IPS DF 19.7 (cell line): ENCODE data around the gene TMTC2.
"Not testable (repeated sequence)": the region's sequence is repeated elsewhere in the genome, so short reads cannot be mapped to it uniquely, and the experiment has no call there.

Experiments used
- DNase-seq: peaks from one replicate; pipeline ENCODE4 v3.0.0-alpha.2; 2013; ENCODE audit warnings: low read depth, low spot score

The TMTC2 gene

GRCh38 chr12:82839796-82840195, 153.1 kb downstream of the TMTC2 start:
- no peak for DNase-seq

- DNase-seq, result no peak
Measured at GRCh38 chr12:82841487-82841904, 154.8 kb downstream of the TMTC2 start.

GRCh38 chr12:82842480-82842879, 155.8 kb downstream of the TMTC2 start:
- no peak for DNase-seq

GRCh38 chr12:82845076-82845475, 158.4 kb downstream of the TMTC2 start:
- not testable (repeated sequence) for DNase-seq

- no peak for DNase-seq
Measured at GRCh38 chr12:82848845-82849244, 162.1 kb downstream of the TMTC2 start.

GRCh38 chr12:82852529-82852928, 165.8 kb downstream of the TMTC2 start:
- DNase-seq, result no peak

- DNase-seq, result no peak
Measured at GRCh38 chr12:82855872-82856271, 169.2 kb downstream of the TMTC2 start.

- DNase-seq, result no peak
Measured at GRCh38 chr12:82857276-82857675, 170.6 kb downstream of the TMTC2 start.

- DNase-seq, result no peak
Measured at GRCh38 chr12:82857911-82858533, 171.3 kb downstream of the TMTC2 start.

- no peak for DNase-seq
Measured at GRCh38 chr12:82858534-82858917, 171.8 kb downstream of the TMTC2 start.

- DNase-seq, result no peak
Measured at GRCh38 chr12:82862069-82862841, 175.5 kb downstream of the TMTC2 start.

GRCh38 chr12:82862876-82863649, 176.4 kb downstream of the TMTC2 start:
- DNase-seq, result no peak

GRCh38 chr12:82866227-82866775, 179.6 kb downstream of the TMTC2 start:
- no peak for DNase-seq

- DNase-seq, result no peak
Measured at GRCh38 chr12:82866946-82867345, 180.2 kb downstream of the TMTC2 start.

GRCh38 chr12:82867762-82868500, 181.2 kb downstream of the TMTC2 start:
- DNase-seq, result no peak

GRCh38 chr12:82870771-82871377, 184.2 kb downstream of the TMTC2 start:
- DNase-seq, result no peak

GRCh38 chr12:82872088-82872487, 185.4 kb downstream of the TMTC2 start:
- DNase-seq, result no peak

GRCh38 chr12:82873309-82873708, 186.6 kb downstream of the TMTC2 start:
- no peak for DNase-seq

GRCh38 chr12:82873951-82874350, 187.2 kb downstream of the TMTC2 start:
- no peak for DNase-seq

GRCh38 chr12:82874945-82875344, 188.2 kb downstream of the TMTC2 start:
- DNase-seq, result no peak

- no peak for DNase-seq
Measured at GRCh38 chr12:82876075-82876474, 189.4 kb downstream of the TMTC2 start.
